Measurements from ENCODE around the gene WWOX. TPM values are rescaled to one million over a fixed set of nuclear protein-coding genes. Genes with fewer than 3 reads are reported as not detected.

Gene WWOX
- total RNA-seq, 3 donors from 2014 or later (not counting 1 experiment from before 2014, with no cell fraction given), result 21.0 to 29.8 (median 27.0) TPM

- no peak for DNase-seq
- intact Hi-C loops (cut with micrococcal nuclease), result no loop called here
- H3K27me3 ChIP-seq (ENCODE audit: control insufficient read depth, insufficient read depth, low read length), result no peaks in the 10 kb centered on the region
- H3K4me1 Mint-ChIP-seq, result peaks cover 6 to 7% of the 10 kb centered on the region in 2 donors
- H3K9me3 Mint-ChIP-seq, result no peaks in the 10 kb centered on the region
- no peak for ATAC-seq
- H3K36me3 Mint-ChIP-seq, result no peaks in the 10 kb centered on the region
- no peak overlapping the region for H3K27ac ChIP-seq (ENCODE audit: low read length)
- no peak overlapping the region for H3K4me3 Mint-ChIP-seq
- H3K27me3 Mint-ChIP-seq (ENCODE audit: low read depth in 2 of 2), result peaks cover 7 to 35% of the 10 kb centered on the region in 2 donors
- H3K36me3 ChIP-seq (ENCODE audit: control insufficient read depth, insufficient read depth, low read length), result no peaks in the 10 kb centered on the region
- no peak for TF ChIP-seq CTCF (IDR thresholded peaks at IDR 0.05)
- H3K9me3 ChIP-seq (ENCODE audit: control insufficient read depth, insufficient read depth, low read length), result no peaks in the 10 kb centered on the region
- H3K4me1 ChIP-seq (ENCODE audit: control insufficient read depth, insufficient read depth, low read length), result no peaks in the 10 kb centered on the region
- WGBS (ENCODE audit: insufficient coverage), result 89% methylated on average over 1 of the region's 2 CpGs
- no peak overlapping the region for H3K27ac Mint-ChIP-seq
- H3K4me3 ChIP-seq (ENCODE audit: low read length), result no peak overlapping the region
Measured at GRCh38 chr16:78945336-78945735, 845.9 kb downstream of the WWOX start.

GRCh38 chr16:78946556-78946955, 847.1 kb downstream of the WWOX start:
- Histone ChIP-seq H3K9me3 (ENCODE audit: control insufficient read depth, insufficient read depth, low read length) (no peaks in the 10 kb centered on the region), H3K4me1 (ENCODE audit: control insufficient read depth, insufficient read depth, low read length) (no peaks in the 10 kb centered on the region), H3K36me3 (ENCODE audit: control insufficient read depth, insufficient read depth, low read length) (no peaks in the 10 kb centered on the region), H3K27me3 (ENCODE audit: control insufficient read depth, insufficient read depth, low read length) (no peaks in the 10 kb centered on the region), H3K4me3 (ENCODE audit: low read length) (no peak overlapping the region), H3K27ac (ENCODE audit: low read length) (no peak overlapping the region)
- no peak for ATAC-seq
- no peak for TF ChIP-seq CTCF (IDR thresholded peaks at IDR 0.05)
- H3K4me3 Mint-ChIP-seq, result no peak overlapping the region
- intact Hi-C loops (cut with micrococcal nuclease), result no loop called here
- peaks cover 7 to 25% of the 10 kb centered on the region in 2 donors for H3K27me3 Mint-ChIP-seq (ENCODE audit: low read depth in 2 of 2)
- no peaks in the 10 kb centered on the region for H3K9me3 Mint-ChIP-seq
- no peak overlapping the region for H3K27ac Mint-ChIP-seq
- peaks cover 6 to 7% of the 10 kb centered on the region in 2 donors for H3K4me1 Mint-ChIP-seq
- H3K36me3 Mint-ChIP-seq, result no peaks in the 10 kb centered on the region
- no peak for DNase-seq
- WGBS (ENCODE audit: insufficient coverage), result 96% methylated on average over 11 of the region's 11 CpGs

- ATAC-seq (no peak), DNase-seq (no peak)
- WGBS (ENCODE audit: insufficient coverage), result 47% methylated on average over 3 of the region's 3 CpGs
- H3K9me3 Mint-ChIP-seq, result no peaks in the 10 kb centered on the region
- Histone ChIP-seq H3K36me3 (ENCODE audit: control insufficient read depth, insufficient read depth, low read length) (no peaks in the 10 kb centered on the region), H3K27ac (ENCODE audit: low read length) (no peak overlapping the region), H3K27me3 (ENCODE audit: control insufficient read depth, insufficient read depth, low read length) (no peaks in the 10 kb centered on the region), H3K4me1 (ENCODE audit: control insufficient read depth, insufficient read depth, low read length) (no peaks in the 10 kb centered on the region), H3K9me3 (ENCODE audit: control insufficient read depth, insufficient read depth, low read length) (no peaks in the 10 kb centered on the region), H3K4me3 (ENCODE audit: low read length) (no peak overlapping the region)
- intact Hi-C loops (cut with micrococcal nuclease), result no loop called here
- no peaks in the 10 kb centered on the region for H3K4me1 Mint-ChIP-seq
- no peak overlapping the region for H3K4me3 Mint-ChIP-seq
- no peak overlapping the region for H3K27ac Mint-ChIP-seq
- no peaks in the 10 kb centered on the region for H3K36me3 Mint-ChIP-seq
- H3K27me3 Mint-ChIP-seq (ENCODE audit: low read depth in 2 of 2), result peaks cover 4 to 7% of the 10 kb centered on the region in 2 donors
- TF ChIP-seq CTCF (IDR thresholded peaks at IDR 0.05), result no peak
Measured at GRCh38 chr16:78950768-78951167, 851.3 kb downstream of the WWOX start.

GRCh38 chr16:78952630-78953029, 853.2 kb downstream of the WWOX start:
- Mint-ChIP-seq H3K4me3 (no peak overlapping the region), H3K4me1 (no peaks in the 10 kb centered on the region), H3K27me3 (ENCODE audit: low read depth in 2 of 2) (peaks cover 0 to 4% of the 10 kb centered on the region in 2 donors), H3K36me3 (no peaks in the 10 kb centered on the region), H3K9me3 (no peaks in the 10 kb centered on the region), H3K27ac (no peak overlapping the region)
- intact Hi-C loops (cut with micrococcal nuclease), result no loop called here
- no peak for DNase-seq
- H3K36me3 ChIP-seq (ENCODE audit: control insufficient read depth, insufficient read depth, low read length), result no peaks in the 10 kb centered on the region
- H3K27me3 ChIP-seq (ENCODE audit: control insufficient read depth, insufficient read depth, low read length), result no peaks in the 10 kb centered on the region
- no peak for TF ChIP-seq CTCF (IDR thresholded peaks at IDR 0.05)
- H3K27ac ChIP-seq (ENCODE audit: low read length), result no peak overlapping the region
- no peak overlapping the region for H3K4me3 ChIP-seq (ENCODE audit: low read length)
- H3K9me3 ChIP-seq (ENCODE audit: control insufficient read depth, insufficient read depth, low read length), result no peaks in the 10 kb centered on the region
- no peak for ATAC-seq
- H3K4me1 ChIP-seq (ENCODE audit: control insufficient read depth, insufficient read depth, low read length), result no peaks in the 10 kb centered on the region
- over 99% methylated on average over 6 of the region's 7 CpGs for WGBS (ENCODE audit: insufficient coverage)

All from natural killer cell (primary cell).